Testis (tissue), 3 donors: ENCODE measurements around the gene FARP1. TPM values are rescaled to one million over a fixed set of nuclear protein-coding genes. Genes with fewer than 3 reads are reported as not detected.

ENCODE experiments used
- DNase-seq: peaks from one replicate; pipeline ENCODE4 v3.0.0-alpha.2; 2019
- H3K27ac ChIP-seq, 2 donors: fragments of 200-600 bp; sonication (generic); one replicate each; pipeline ENCODE4 v1.5.1; 2019
- H3K27me3 ChIP-seq: fragments of 200-600 bp; sonication (generic); one replicate; pipeline ENCODE4 v1.5.1; 2019
- H3K36me3 ChIP-seq: fragments of 200-600 bp; sonication (generic); one replicate; pipeline ENCODE4 v1.5.1; 2017; ENCODE audit warnings: low read depth; ENCODE audit errors: missing control alignments
- H3K4me1 ChIP-seq: fragments of 200-600 bp; sonication (generic); one replicate; pipeline ENCODE4 v1.5.1; 2019
- H3K4me3 ChIP-seq, 2 donors: fragments of 200-600 bp; sonication (generic); one replicate each; pipeline ENCODE4 v1.5.1; 2017 to 2019
- H3K9me3 ChIP-seq: fragments of 200-600 bp; sonication (generic); one replicate; pipeline ENCODE4 v1.5.1; 2017
- CTCF ChIP-seq, 3 experiments: fragments of 450-650 bp in 2 of 3; fragments of 200-600 bp in 1 of 3; sonication (generic) in 1 of 3; IDR thresholded peaks; one replicate each; pipeline ENCODE4 v1.5.1; 2016 to 2019; ENCODE audit warnings: antibody characterized with exemption in 3 of 3, mild to moderate bottlenecking in 2 of 3, moderate library complexity in 1 of 3
- POLR2A ChIP-seq: fragments of 450-650 bp; IDR thresholded peaks from one replicate; pipeline ENCODE4 v1.6.1; 2017; ENCODE audit warnings: antibody characterized with exemption, mild to moderate bottlenecking, moderate library complexity
- WGBS, 2 donors: methylation state at CpG; one replicate each; pipeline ENCODE4 v1.1.5; 2018; 5-methylcytosine and 5-hydroxymethylcytosine counted together
- intact Hi-C: fragments of 100-400 bp; cut with DNase I; formaldehyde crosslinking; loops from one replicate; pipeline ENCODE4 v1.15.1; 2023; ENCODE audit warnings: low total_unique reads
- polyA plus RNA-seq: library from polyadenylated mRNA; stranded (reverse); fragments of 350-450 nt; fragmentation: Illumina TruSeq; extraction: RNeasy Lipid Tissue Mini Kit (QIAGEN cat#74804); gene quantifications from one replicate; pipeline ENCODE4 v1.2.3, GENCODE V29; 2014; ENCODE audit warnings: low read depth, low replicate concordance; ENCODE audit not compliant: insufficient read depth
- total RNA-seq, 2 donors: library from RNA; depleted of rRNA; stranded (reverse); fragments of >200 nt; gene quantifications; one replicate each; pipeline ENCODE4 v1.2.3, GENCODE V29; 2016

FARP1 gene
- total and polyA plus RNA-seq, 3 donors from 2014 or later: 54.0 to 130 (median 69.1) TPM

- intact Hi-C loops: no loop called here
- TF ChIP-seq POLR2A (no peak), CTCF (IDR thresholded peaks at IDR 0.05) (no peak)
- H3K4me1 ChIP-seq: peaks cover 17% of the 10 kb centered on the region
- no peak overlapping the region for H3K27ac ChIP-seq
- H3K9me3 ChIP-seq: no peaks in the 10 kb centered on the region
- H3K36me3 ChIP-seq: no peaks in the 10 kb centered on the region
- 80 to 88% methylated on average over 12 to 16 of the region's 16 CpGs for WGBS, 2 donors
- H3K27me3 ChIP-seq: no peaks in the 10 kb centered on the region
- no peak overlapping the region for H3K4me3 ChIP-seq
- no peak for DNase-seq
Measured at GRCh38 chr13:98461486-98462240, 318.8 kb downstream of the FARP1 start.

- DNase-seq: no peak
- Histone ChIP-seq H3K4me1 (peaks cover 17% of the 10 kb centered on the region), H3K27me3 (no peaks in the 10 kb centered on the region), H3K4me3 (no peak overlapping the region), H3K27ac (no peak overlapping the region), H3K9me3 (no peaks in the 10 kb centered on the region), H3K36me3 (no peaks in the 10 kb centered on the region)
- intact Hi-C loops: no loop called here
- no peak for TF ChIP-seq POLR2A
- TF ChIP-seq CTCF (IDR thresholded peaks at IDR 0.05): no peak
- 91 to 93% methylated on average over 18 of the region's 18 CpGs for WGBS, 2 donors
Measured at GRCh38 chr13:98462241-98462882, 319.5 kb downstream of the FARP1 start.

GRCh38 chr13:98462946-98463345 lies 320.1 kb downstream of the FARP1 start:
- intact Hi-C loops: no loop called here
- no peak overlapping the region for H3K27ac ChIP-seq
- no peaks in the 10 kb centered on the region for H3K9me3 ChIP-seq
- peak; percentile 66 for DNase-seq
- H3K36me3 ChIP-seq: no peaks in the 10 kb centered on the region
- H3K27me3 ChIP-seq: no peaks in the 10 kb centered on the region
- no peak overlapping the region for H3K4me3 ChIP-seq
- H3K4me1 ChIP-seq: peaks cover 15% of the 10 kb centered on the region
- 65 to 73% methylated on average over 8 of the region's 8 CpGs for WGBS, 2 donors
- TF ChIP-seq POLR2A (no peak), CTCF (IDR thresholded peaks at IDR 0.05) (no peak)

- Histone ChIP-seq H3K4me1 (peaks cover 6% of the 10 kb centered on the region), H3K9me3 (no peaks in the 10 kb centered on the region), H3K36me3 (no peaks in the 10 kb centered on the region), H3K4me3 (no peak overlapping the region), H3K27me3 (no peaks in the 10 kb centered on the region), H3K27ac (no peak overlapping the region)
- WGBS, 2 donors: 59 to 69% methylated on average over 11 of the region's 11 CpGs
- peak; percentile 25 to 54 (median 40) for TF ChIP-seq CTCF (IDR thresholded peaks at IDR 0.05)
- TF ChIP-seq POLR2A: no peak
- intact Hi-C loops: no loop called here
- DNase-seq: peak; percentile 69
Measured at GRCh38 chr13:98466634-98467236, 323.8 kb downstream of the FARP1 start.
